ENCODE data around the gene AGMO. TPM values are rescaled to one million over a fixed set of nuclear protein-coding genes. Genes with fewer than 3 reads are reported as not detected.

AGMO gene
- total and polyA plus RNA-seq, 2 experiments from 2014 or later = 6.5 to 7.3 TPM

DNA sequence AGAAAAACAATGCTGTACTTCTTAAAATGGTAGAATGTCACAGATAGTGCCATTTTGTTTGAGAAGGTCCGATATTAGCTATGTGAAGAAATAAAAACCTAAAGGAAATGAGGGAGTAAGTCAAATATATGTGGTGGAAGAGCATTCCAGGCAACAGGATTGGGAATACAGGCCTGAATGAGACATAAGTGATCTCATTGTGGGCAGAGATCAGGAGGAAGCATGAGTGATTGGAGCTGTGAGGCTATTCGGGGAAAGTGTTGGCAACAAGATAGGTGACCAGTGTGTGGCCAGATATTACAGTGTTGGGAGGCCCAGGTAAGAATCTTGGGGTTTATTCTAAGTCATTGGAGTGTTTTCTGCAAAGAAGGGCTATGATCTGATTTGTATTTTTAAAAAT lies 41.3 kb upstream of the AGMO start:
- no peak for TF ChIP-seq EZH2 (IDR thresholded peaks at IDR 0.05; ENCODE audit: borderline replicate concordance)
- TF ChIP-seq CTCF (IDR thresholded peaks at IDR 0.05; ENCODE audit: poor library complexity) = no peak
- TF ChIP-seq EZH2phosphoT487 (IDR thresholded peaks at IDR 0.05; ENCODE audit: low read depth, severe bottlenecking, unreplicated experiment) = no peak
- Histone ChIP-seq H3K9me2 (replicated peaks; ENCODE audit: insufficient read depth) (no peaks in the 10 kb centered on the region), H3K4me1 (ENCODE audit: insufficient read depth) (peaks cover under 1% of the 10 kb centered on the region), H3K4me2 (no peak overlapping the region), H4K20me1 (ENCODE audit: insufficient read depth, poor library complexity, severe bottlenecking) (no peaks in the 10 kb centered on the region), H3K27me3 (no peaks in the 10 kb centered on the region), H3K79me2 (no peaks in the 10 kb centered on the region), H3K4me3 (no peak overlapping the region), H3K36me3 (replicated peaks; ENCODE audit: insufficient read depth, low read depth) (no peaks in the 10 kb centered on the region), H3K9me3 (ENCODE audit: low read depth) (no peaks in the 10 kb centered on the region), H2AFZ (no peak overlapping the region), H3K27ac (no peak overlapping the region)
- WGBS (ENCODE audit: low lambda C conversion rate, missing lambda C conversion rate) = 50% methylated on average over 2 of the region's 2 CpGs
- DNase-seq (ENCODE audit: low spot score) = no peak

DNA sequence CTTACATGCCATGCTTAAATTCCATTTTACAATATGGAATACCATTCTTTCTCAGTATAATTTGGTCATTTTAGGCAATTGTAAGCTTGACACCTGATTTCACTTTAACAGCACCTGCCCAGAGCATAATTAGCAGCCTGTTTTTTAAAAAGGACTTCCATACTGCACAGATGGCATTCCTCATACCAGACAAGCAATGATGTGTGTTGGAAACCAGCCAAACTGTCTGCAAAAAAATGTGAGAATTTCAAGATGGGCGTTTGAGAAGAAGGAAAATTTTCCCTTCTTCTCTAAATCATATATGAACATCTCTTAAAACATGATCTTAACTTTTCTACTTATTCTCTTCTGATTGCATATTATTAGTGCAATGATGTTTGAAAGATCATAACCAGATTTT lies 40.4 kb upstream of the AGMO start:
- Histone ChIP-seq H3K79me2 (no peaks in the 10 kb centered on the region), H4K20me1 (ENCODE audit: insufficient read depth, poor library complexity, severe bottlenecking) (no peaks in the 10 kb centered on the region), H3K9me3 (ENCODE audit: low read depth) (no peaks in the 10 kb centered on the region), H3K4me3 (no peak overlapping the region), H3K36me3 (replicated peaks; ENCODE audit: insufficient read depth, low read depth) (no peaks in the 10 kb centered on the region), H3K27ac (no peak overlapping the region), H3K27me3 (no peaks in the 10 kb centered on the region), H2AFZ (no peak overlapping the region), H3K4me1 (ENCODE audit: insufficient read depth) (no peaks in the 10 kb centered on the region), H3K9me2 (replicated peaks; ENCODE audit: insufficient read depth) (no peaks in the 10 kb centered on the region), H3K4me2 (no peak overlapping the region)
- WGBS (ENCODE audit: low lambda C conversion rate, missing lambda C conversion rate) = 36% methylated on average over 1 of the region's 1 CpG
- TF ChIP-seq EZH2phosphoT487 (IDR thresholded peaks at IDR 0.05; ENCODE audit: low read depth, severe bottlenecking, unreplicated experiment) = no peak
- TF ChIP-seq EZH2 (IDR thresholded peaks at IDR 0.05; ENCODE audit: borderline replicate concordance) = no peak
- TF ChIP-seq CTCF (IDR thresholded peaks at IDR 0.05; ENCODE audit: poor library complexity) = no peak
- peak; percentile 8 for DNase-seq (ENCODE audit: low spot score)

GRCh38 chr7:15601175-15601574 lies 39.4 kb upstream of the AGMO start:
- no peak for DNase-seq (ENCODE audit: low spot score)
- no peak overlapping the region for H3K4me3 ChIP-seq
- no peaks in the 10 kb centered on the region for H3K36me3 ChIP-seq (replicated peaks; ENCODE audit: insufficient read depth, low read depth)
- no peak overlapping the region for H3K27ac ChIP-seq
- H3K4me2 ChIP-seq = no peak overlapping the region
- no peak for TF ChIP-seq CTCF (IDR thresholded peaks at IDR 0.05; ENCODE audit: poor library complexity)
- TF ChIP-seq EZH2 (IDR thresholded peaks at IDR 0.05; ENCODE audit: borderline replicate concordance) = no peak
- TF ChIP-seq EZH2phosphoT487 (IDR thresholded peaks at IDR 0.05; ENCODE audit: low read depth, severe bottlenecking, unreplicated experiment) = no peak
- no peaks in the 10 kb centered on the region for H3K27me3 ChIP-seq
- no peaks in the 10 kb centered on the region for H3K9me3 ChIP-seq (ENCODE audit: low read depth)
- H3K9me2 ChIP-seq (replicated peaks; ENCODE audit: insufficient read depth) = no peaks in the 10 kb centered on the region
- no peaks in the 10 kb centered on the region for H3K4me1 ChIP-seq (ENCODE audit: insufficient read depth)
- no peaks in the 10 kb centered on the region for H3K79me2 ChIP-seq
- no peak overlapping the region for H2AFZ ChIP-seq
- WGBS (ENCODE audit: low lambda C conversion rate, missing lambda C conversion rate) = 78% methylated on average over 1 of the region's 1 CpG
- H4K20me1 ChIP-seq (ENCODE audit: insufficient read depth, poor library complexity, severe bottlenecking) = no peaks in the 10 kb centered on the region

- TF ChIP-seq EZH2 (IDR thresholded peaks at IDR 0.05; ENCODE audit: borderline replicate concordance) (no peak), CTCF (IDR thresholded peaks at IDR 0.05; ENCODE audit: poor library complexity) (no peak), EZH2phosphoT487 (IDR thresholded peaks at IDR 0.05; ENCODE audit: low read depth, severe bottlenecking, unreplicated experiment) (no peak)
- Histone ChIP-seq H3K79me2 (no peaks in the 10 kb centered on the region), H2AFZ (no peak overlapping the region), H3K27me3 (no peaks in the 10 kb centered on the region), H3K9me2 (replicated peaks; ENCODE audit: insufficient read depth) (no peaks in the 10 kb centered on the region), H3K4me1 (ENCODE audit: insufficient read depth) (no peaks in the 10 kb centered on the region), H3K9me3 (ENCODE audit: low read depth) (no peaks in the 10 kb centered on the region), H3K4me3 (no peak overlapping the region), H4K20me1 (ENCODE audit: insufficient read depth, poor library complexity, severe bottlenecking) (no peaks in the 10 kb centered on the region), H3K36me3 (replicated peaks; ENCODE audit: insufficient read depth, low read depth) (no peaks in the 10 kb centered on the region), H3K27ac (no peak overlapping the region), H3K4me2 (no peak overlapping the region)
- WGBS (ENCODE audit: low lambda C conversion rate, missing lambda C conversion rate) = 63% methylated on average over 4 of the region's 4 CpGs
- no peak for DNase-seq (ENCODE audit: low spot score)
These were observed 38.5 kb upstream of the AGMO start for GRCh38 chr7:15600298-15600697.

All from hepatocyte (in vitro differentiated cells).